HTR-8/SVneo (cell line): Measurements from ENCODE around the gene MSX2.

Experiments
- DNase-seq: peaks from one replicate; pipeline ENCODE4 v3.0.0; 2011; ENCODE audit warnings: low spot score, mixed read lengths; ENCODE audit not compliant: insufficient read length
- FAIRE-seq: peaks from 2 replicates; lab custom pipeline; 2011; peaks lifted over from hg19 to GRCh38; lab: Jason Lieb, UNC

Gene MSX2

DNA sequence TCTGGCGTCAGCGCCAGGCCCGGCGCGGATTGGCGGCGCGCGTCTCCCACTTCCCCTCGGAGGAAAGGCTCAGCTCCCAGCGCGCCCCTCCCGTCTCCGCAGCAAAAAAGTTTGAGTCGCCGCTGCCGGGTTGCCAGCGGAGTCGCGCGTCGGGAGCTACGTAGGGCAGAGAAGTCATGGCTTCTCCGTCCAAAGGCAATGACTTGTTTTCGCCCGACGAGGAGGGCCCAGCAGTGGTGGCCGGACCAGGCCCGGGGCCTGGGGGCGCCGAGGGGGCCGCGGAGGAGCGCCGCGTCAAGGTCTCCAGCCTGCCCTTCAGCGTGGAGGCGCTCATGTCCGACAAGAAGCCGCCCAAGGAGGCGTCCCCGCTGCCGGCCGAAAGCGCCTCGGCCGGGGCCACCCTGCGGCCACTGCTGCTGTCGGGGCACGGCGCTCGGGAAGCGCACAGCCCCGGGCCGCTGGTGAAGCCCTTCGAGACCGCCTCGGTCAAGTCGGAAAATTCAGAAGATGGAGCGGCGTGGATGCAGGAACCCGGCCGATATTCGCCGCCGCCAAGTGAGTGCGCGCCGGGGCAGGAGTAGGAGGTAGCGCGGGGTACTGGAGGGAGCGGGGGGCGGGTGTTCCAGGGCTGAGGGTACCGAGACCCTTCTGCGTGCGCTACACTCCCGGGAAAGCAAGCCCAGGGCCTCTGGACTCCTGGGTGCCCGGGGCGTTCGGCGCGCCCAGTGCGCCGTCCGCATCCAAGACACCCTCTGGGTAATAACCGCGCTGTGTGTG, at the start of gene MSX2:
Gene MSX2, plus strand, starts transcription at position 99 of the 777 bp plus-strand sequence. Its CDS starts 78 bp downstream, at position 177.
- DNase-seq (peak; percentile 90), FAIRE-seq (peak; percentile 31)

DNA sequence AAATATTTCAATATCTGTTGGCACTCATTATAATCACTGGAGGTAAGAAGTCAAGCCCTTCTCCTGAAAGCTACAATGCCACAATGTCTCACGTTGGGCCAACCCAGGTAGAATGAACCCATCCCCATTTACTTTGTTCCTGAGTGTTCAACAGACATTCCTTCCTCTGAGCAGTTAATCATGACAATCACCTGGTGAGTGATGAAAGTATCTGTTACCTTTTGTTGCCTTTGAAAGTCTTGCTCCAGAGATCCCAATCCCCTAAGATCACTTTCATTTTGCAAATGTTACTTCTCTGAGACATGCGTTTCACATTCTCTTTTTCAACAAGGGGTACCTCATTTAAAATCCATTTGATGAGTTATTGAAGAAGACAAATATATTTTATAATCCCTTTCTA, 49.3 kb upstream of the MSX2 start:
- DNase-seq (no peak), FAIRE-seq (no peak)

DNA sequence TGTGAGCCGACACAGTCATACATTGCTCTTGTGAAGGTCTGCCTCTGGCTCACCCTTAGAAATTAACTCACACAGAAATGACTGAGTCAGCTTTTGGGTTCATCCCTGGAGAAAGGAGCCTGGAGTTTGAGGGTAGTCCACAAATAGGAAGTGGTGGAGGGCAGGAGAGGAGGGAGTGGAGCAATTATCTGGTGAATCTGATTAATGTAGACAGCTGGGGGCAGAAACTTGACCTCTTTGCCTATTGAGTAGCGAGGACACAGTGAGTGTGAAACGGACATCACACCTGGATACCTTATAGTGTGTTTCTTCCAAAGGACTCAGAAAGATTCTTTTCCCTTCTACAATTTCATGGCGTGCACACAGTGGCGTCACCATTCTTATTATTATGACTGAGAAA, 48.5 kb upstream of the MSX2 start:
- DNase-seq: no peak
- FAIRE-seq: no peak

DNA sequence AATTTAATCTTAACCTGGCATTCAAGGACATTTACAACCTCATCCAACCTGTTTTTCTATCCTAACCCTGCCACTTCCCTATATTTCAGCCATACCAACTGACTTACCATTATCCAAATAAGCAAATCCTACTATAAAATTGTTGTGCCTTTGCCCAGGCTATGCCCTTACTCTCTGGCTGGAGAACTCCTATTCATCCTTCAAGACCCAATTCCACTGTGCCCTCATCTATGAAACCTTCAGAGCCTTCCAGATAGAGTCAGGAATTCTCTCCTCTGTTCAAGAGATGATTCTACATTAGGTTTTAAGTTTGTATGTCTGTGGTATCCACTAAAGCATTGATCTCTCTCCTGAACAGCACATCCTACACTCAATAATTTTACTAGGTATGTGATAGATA, 46.3 kb upstream of the MSX2 start:
- DNase-seq (no peak), FAIRE-seq (no peak)

DNA sequence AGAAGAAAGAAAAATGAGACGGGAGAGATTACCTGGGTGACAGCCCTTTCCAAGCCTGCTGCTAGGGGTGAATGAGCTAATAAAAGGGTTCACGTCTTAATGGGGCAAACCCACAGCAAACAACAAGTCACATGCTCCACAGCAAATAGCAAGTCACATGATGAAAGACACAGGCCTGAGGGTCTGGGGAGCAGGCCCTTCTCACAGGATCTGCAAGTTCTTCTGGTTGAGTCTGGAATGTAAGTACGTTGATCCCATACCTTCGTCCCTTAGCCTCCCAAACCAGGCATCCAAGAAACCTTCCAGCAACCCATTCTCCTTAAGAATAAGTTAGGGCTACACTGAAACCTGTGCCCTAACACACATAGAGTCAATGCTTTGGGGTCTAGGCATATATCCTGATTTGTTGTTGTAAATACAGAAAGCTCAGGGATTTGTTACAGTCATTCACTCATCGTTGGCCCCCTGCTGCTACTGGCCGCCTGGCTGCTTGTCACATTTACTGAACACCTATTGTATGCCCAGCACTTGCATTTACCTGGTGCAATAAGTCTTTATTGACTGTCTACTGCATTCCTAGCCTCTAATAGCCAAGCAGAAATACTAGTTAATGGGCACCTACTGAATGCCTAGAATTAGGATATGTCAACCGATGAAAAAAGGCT, 43.3 kb upstream of the MSX2 start:
- DNase-seq (no peak), FAIRE-seq (no peak)

DNA sequence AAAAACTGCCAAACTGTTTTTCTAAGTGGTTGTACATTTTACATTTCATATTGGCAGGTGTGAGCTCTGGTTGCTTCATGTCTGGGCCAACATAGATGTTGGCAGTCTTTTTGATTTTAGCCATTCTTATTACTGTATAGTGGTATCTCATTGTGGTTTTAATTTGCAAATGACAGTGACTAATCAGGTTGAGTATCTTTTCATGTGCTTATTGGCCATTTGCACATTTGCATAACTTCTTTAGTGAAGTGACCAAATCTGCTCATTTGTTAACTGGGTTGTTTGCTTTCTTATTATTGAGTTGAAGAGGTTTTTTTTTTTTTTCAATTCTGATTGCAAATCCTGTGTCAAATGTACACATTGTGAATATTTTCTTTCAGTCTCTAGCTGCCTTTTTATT, 36.9 kb upstream of the MSX2 start:
- DNase-seq (no peak), FAIRE-seq (no peak)

DNA sequence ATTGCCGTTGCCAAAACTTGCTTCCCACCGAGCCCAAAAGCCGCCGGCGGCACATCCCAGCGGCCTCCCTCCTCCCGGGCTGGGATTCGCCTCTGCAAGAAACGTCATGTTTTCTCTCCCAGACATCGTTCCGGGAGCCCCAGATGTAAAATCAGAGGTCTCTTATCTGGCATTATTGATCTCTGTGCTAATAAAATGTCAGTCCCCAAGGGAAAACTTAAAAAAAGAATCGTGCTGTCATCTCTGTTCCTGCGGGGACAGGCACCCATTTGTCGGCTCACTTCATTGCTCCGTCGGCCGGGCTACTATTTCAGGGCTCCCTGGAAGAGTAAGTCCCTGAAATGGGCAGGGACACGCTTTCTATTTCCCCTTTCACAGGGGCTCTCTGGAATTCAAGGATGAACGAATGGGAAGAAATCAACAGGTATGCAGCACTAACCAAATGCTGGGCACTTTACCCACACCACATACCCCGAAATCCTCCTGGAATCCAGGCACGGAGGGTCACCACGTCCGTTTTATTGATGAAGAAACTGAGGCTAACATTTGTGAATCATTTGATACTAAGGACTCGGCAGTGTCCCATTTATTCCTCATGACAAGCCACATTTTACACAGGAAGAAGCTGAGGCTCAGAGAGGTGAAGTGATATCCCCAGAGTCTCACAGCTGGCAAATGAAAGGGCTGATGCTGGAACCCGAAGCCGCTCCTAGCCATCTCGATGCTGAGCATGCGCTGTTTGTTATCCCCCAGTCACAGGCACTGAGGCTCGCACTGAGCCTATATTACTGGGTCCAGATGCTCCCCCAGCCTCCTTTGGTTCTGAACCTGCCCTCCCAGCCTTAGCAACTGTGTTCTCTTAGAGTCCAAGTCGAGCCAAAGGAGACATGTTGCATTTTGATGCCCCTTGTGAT, 35.7 kb upstream of the MSX2 start:
- FAIRE-seq: no peak

DNA sequence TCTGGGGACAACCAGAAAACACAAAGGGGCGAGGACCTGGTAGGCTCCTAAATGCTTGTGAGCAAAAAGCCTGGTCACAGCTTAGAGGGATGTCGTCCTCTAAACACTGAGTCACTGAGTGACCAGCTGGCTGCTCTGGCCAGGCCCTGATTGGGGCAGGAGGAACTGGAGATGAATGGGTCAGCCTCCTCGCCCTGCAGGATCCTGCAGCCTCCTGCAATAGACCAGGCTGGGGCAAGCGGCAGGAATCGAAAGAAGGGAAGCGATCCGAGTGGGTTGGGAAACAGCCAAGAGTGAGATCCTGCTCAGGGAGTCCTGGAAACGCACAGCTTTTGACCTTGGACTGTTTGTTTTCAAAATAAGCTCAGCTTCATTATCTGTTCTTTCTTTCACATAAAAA, 34.1 kb upstream of the MSX2 start:
- FAIRE-seq (no peak), DNase-seq (no peak)

More for the DNA sequence above, 35.7 kb upstream of the MSX2 start:
- no peak for DNase-seq

DNA sequence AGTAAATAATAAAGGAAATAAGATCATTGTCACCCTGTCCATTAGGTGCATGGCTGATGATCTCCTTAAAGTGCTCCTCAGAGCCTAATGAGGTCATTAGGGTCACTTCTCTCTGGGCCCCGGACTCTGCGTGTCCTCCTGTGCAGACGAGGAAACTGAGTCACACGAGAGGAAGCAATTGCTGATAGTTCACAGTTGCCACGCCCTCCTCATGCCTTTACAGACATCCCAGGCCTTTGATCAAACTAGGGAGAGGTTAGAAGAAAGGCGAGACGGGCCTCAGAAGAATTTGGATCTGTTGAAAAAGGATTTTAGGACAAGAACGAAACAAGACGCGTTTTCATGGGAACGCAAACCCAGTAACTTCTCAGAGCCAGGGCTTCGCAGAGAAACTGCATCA, 32.0 kb upstream of the MSX2 start:
- DNase-seq: no peak
- no peak for FAIRE-seq

DNA sequence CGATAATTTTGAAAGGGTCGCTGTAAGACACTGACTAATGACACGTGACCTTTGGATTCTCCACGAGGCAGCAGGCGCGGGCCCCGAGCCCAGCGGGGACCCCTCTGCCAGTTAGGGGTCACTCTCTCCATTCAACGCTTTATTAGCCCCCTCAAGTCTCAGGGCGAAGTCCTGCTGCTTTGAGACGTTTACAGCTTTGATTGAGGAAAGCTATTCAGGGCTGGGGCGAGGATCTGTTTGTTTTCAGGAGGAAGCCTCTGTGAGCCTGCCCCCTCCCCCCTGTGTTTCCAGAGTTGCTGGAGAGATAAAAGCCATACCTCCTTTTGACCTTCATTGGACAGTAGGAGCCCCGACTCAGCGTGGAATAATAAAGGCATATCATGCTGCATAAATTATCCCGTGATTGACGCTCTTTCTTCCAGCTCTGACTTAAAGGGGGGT, 31.4 kb upstream of the MSX2 start:
- no peak for DNase-seq

DNA sequence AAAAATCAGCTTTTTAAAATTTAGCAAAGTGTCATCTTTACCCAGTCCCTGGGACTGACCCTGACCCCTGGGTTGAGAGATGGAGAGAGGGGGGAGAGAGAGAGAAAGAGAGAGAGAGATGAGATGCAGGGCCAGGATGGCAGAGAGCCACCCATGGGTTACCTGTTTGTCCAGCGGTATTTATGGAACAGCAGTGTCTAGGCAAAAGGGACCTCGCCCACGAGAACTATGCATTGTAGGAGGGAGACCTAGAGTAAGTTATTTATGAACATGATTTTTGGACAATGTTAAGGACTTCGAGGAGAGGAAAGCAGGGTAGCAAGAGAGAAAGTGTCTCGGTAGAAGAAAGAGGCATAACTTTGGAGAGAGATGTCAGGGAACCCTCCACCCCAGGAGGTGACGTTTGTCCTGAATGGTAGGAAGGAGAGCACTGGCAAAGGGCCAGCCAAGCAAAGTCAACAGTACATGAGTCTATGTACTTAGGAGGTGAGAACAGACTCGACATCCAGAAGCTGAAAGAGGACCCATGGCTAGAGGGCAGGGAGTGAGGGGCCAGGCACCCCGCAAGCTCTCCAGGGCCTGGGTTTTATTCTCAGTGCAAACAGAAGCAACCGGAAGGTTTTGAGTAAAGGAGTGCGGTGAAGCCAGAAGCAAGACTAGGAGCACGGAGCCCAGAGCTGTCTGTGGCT, 30.5 kb upstream of the MSX2 start:
- no peak for DNase-seq
- FAIRE-seq: no peak

More for the DNA sequence above, 31.4 kb upstream of the MSX2 start:
- no peak for FAIRE-seq

DNA sequence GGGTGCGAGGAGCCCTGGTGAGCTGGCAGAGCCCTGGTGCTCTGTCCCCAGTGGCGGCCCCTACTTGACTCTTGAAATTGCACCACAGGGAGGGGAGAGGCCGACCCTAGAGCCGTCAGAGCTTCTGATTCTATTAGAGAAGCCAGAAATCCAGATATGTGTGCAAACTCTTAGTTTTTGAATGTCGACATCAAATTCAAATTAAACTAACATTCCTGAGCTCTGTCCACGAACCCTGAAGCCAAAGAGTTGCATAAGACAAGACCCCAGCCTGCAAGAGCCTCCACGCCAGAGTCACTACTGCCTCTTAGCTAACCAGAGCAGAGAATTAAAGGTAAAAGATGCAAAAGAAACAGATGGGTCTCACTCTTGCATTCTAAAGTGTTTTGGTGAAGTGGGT, 29.8 kb upstream of the MSX2 start:
- no peak for DNase-seq
- no peak for FAIRE-seq

DNA sequence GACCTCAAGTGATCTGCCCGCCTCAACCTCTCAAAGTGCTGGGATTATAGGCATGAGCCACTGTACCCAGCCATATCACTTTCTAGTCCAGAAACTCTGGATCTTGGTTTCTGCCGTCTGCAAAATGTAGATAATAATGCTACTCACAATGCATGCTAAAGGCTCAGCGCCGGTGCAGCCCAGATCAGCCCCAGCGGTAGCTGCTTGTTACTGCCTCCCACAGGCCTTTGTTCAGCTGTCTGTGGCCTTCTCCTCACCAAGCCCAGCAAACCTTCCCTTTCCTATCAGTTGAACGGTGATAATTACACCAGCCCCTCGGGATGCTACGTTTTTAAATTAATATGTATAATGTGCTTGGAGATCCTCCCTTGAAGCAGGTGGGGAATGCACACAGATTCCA, 26.2 kb upstream of the MSX2 start:
- no peak for DNase-seq

DNA sequence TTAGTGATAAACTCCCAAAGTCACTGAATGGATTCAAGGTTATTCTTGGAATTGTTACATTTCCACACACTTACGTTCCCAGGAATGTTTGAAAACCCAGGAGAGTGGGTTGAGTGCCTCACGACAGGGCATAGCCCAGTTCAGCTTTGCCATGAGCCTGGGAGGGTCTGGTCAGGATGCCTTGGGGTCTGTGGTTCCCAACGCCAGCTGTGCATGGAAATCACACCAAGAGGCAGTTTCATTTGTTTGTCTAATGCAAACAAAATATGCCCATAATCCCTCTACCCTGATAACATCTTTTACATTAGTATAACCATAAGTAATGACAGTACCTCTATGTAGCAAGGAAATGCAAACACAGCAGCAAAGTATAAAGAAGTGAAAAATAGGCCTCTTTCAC, 25.3 kb upstream of the MSX2 start:
- FAIRE-seq: no peak
- no peak for DNase-seq

More for the DNA sequence above, 26.2 kb upstream of the MSX2 start:
- FAIRE-seq: no peak

DNA sequence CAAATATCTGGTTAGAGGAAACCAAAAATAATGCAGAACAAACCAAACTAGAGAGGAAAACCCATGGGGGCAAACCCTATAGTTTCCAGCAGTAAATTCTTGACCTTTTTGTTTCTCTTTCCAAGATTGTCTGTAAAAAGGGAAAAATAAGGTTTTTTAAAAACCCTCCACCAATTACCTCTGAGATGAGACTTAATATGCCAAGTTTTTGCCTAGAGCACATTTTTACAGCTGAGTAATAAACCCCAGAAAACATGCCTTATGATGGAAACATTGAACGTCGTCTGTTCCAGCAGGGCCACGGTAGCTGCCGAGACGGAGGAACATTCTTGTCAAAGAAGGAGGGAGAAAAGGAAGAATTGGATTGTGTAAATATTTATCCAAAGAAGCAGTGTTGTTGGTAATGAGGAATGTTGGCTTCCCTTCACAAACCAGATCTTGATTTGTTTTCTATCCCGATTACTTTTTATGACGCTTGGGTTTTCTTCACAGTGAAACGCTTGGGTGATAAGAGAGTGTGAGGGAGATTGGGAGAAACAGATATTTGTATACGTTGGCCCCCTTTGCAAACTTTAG, 17.3 kb upstream of the MSX2 start:
- DNase-seq (no peak), FAIRE-seq (no peak)

DNA sequence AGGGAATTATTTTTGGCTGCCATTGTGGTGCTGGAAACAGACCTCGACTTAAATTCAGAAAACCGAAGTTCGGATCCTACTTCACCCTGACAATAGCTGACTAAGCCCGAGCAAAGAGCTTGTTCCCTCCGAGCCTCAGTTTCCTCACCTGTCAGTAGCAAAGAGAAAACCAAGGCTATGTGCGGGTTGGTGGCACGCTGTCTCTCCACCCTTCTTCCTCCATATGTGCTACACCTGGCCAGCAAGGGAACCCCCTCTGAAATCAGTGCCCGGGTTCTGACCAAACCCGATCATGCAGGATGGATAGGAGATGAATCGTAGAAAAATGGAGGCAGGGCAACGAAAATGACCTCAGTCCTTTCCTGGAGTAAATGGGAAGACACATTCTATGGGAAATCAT, 16.7 kb upstream of the MSX2 start:
- FAIRE-seq (no peak), DNase-seq (no peak)

DNA sequence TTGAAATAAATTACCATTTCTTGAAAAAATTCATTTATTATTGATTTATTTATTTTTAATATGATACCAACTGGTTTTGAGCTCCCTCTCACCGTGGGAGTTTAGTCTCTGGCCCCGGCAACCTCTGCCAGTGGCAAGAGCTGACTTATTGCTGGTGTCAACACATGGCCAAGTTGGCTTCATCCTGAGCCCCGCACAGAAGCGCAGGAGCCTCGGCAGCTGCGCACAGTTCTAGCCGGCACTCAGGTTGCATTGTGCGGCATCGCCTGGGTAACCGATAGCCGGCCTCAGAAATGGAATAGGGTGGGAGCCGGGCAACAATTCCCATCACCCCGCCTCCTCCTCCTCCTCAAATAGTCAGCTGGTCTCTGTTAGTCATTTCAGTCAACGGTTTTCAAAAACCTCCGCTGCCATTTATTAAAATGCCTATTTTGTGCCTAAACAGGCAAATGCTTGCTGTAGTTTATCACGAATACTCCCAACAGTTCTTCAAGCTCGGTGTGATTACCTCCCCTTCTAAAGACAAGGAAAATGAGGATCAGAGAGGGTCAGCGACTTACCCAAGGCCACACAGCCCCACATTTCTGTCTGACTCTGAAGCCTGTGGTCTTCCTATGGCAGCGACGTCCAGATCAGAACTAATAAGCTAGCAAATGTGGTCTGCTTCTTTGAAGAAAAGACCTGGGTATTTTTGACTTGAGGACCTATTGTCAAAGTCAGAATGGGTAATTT, 15.7 kb upstream of the MSX2 start:
- DNase-seq (no peak), FAIRE-seq (no peak)

DNA sequence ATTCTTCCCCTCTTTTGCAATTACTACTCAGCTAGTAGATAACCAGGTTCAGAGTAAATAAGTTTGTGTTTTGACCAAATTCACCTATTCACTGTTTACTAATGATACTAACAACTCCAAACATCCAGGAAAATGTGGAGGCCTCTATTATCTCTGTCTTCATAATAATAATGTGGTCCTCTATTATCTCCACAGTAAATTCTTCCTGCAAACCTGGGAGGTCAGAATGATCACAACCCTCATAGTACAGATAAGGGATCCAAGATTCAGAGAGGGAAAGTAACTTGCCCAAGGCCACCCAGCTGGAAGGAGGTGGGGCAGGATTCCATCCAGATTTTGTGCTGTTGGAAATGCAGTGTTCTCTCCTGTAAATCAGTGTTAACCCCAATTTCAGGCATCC, 9.6 kb upstream of the MSX2 start:
- DNase-seq (no peak), FAIRE-seq (no peak)

DNA sequence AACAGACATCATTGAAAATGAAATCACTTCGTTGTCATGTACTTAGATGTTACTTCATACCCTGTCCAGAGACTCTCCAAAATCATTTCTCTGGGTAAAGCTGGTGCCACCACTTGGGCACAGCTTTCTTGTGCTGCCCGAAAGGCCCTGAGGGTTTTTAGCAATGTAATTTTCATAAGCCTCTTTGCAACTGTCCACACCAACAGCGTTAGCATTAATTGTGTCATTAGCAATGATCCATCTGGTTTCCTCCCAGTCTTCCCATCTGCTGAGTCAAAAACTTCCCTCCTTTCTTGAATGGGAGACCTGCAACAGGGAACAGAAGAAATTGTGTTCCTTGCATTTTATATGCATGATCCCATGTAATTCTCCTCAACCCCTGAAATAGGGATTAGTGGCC, 8.6 kb upstream of the MSX2 start:
- FAIRE-seq: no peak
- no peak for DNase-seq
